Lower leg skin (tissue), 3 donors: ENCODE data around the gene RUNDC3A.

Experiments used
- CTCF ChIP-seq, 3 donors: fragments of 450-650 bp; IDR thresholded peaks; one replicate each; pipeline ENCODE4 v1.5.1; 2016; ENCODE audit warnings: antibody characterized with exemption in 3 of 3, mild to moderate bottlenecking in 3 of 3, moderate library complexity in 2 of 3
- POLR2A ChIP-seq, 2 donors: fragments of 450-650 bp; IDR thresholded peaks; one replicate each; pipeline ENCODE4 v1.6.1; 2016 to 2017; ENCODE audit warnings: antibody characterized with exemption in 2 of 2, mild to moderate bottlenecking in 1 of 2, moderate library complexity in 1 of 2

- TF ChIP-seq CTCF (IDR thresholded peaks at IDR 0.05) (no peak), POLR2A (IDR thresholded peaks at IDR 0.05) (no peak)
Observed at GRCh38 chr17:44267165-44267455, 41.3 kb upstream of the RUNDC3A start.
